ENCODE measurements around the gene VENTX. TPM values are rescaled to one million over a fixed set of nuclear protein-coding genes. Genes with fewer than 3 reads are reported as not detected.

Gene VENTX
- total and polyA plus RNA-seq, 2 donors (not counting 3 experiments of a cell fraction or from before 2014, with no cell fraction given), result not detected

- H3K79me2 ChIP-seq (ENCODE audit: control insufficient read depth, insufficient read depth, low read length), result no peaks in the 10 kb centered on the region
- no peak overlapping the region for H3K27ac ChIP-seq (ENCODE audit: insufficient read depth, low read depth, low read length)
- H3K4me1 ChIP-seq (ENCODE audit: control insufficient read depth, extremely low read depth, insufficient read depth, low read length), result peaks cover 21% of the 10 kb centered on the region
- DNase-seq (ENCODE audit: low read depth, low spot score), result no peak
- H3K27me3 ChIP-seq (ENCODE audit: control insufficient read depth in 2 of 2, insufficient read depth in 2 of 2, low read length in 2 of 2), result no peaks in the 10 kb centered on the region
- dilution Hi-C loops (cut with MboI; ENCODE audit: extremely low pct_ligation_motif_present, low sequenced_read_pairs), result no loop called here
- intact Hi-C loops (cut with micrococcal nuclease), result no loop called here
- no TSS peak for BruUV-seq (replicated peaks)
- no peaks in the 10 kb centered on the region for H3K9me3 ChIP-seq (replicated peaks; ENCODE audit: control insufficient read depth, insufficient read depth, low read length)
- H3K4me3 ChIP-seq (replicated peaks in 1 of 3; ENCODE audit: insufficient read depth in 1 of 3, low read depth in 1 of 3, low read length in 3 of 3), result no peak overlapping the region
- ChIA-PET CTCF (no interaction called here), POLR2A (no interaction called here)
- H4K20me1 ChIP-seq (replicated peaks; ENCODE audit: control insufficient read depth, extremely low read depth, insufficient read depth, low read length), result no peaks in the 10 kb centered on the region
- FAIRE-seq, result no peak
- no peaks in the 10 kb centered on the region for H3K36me3 ChIP-seq (ENCODE audit: control insufficient read depth in 2 of 2, extremely low read depth in 1 of 2, insufficient read depth in 2 of 2, low read length in 2 of 2)
- no peak overlapping the region for H3K4me2 ChIP-seq (ENCODE audit: insufficient read depth, low read length)
- TF ChIP-seq MAX (IDR thresholded peaks at IDR 0.05; ENCODE audit: insufficient read depth, insufficient read length) (no peak), CTCF (IDR thresholded peaks at IDR 0.05; ENCODE audit: extremely low read depth in 1 of 2, insufficient read depth in 1 of 2, low read depth in 1 of 2, low read length in 2 of 2) (no peak), MYC (IDR thresholded peaks at IDR 0.05; ENCODE audit: low read depth, low read length) (no peak), JUN (IDR thresholded peaks at IDR 0.05; ENCODE audit: borderline replicate concordance, insufficient read depth, insufficient read length, low read depth) (no peak), EZH2 (IDR thresholded peaks at IDR 0.05; ENCODE audit: borderline replicate concordance, low read depth, low read length, severe bottlenecking) (no peak), POLR2AphosphoS5 (IDR thresholded peaks at IDR 0.05; ENCODE audit: insufficient read depth, low read depth, low read length) (no peak), GATA2 (IDR thresholded peaks at IDR 0.05; ENCODE audit: insufficient read depth, insufficient read length, low read depth, low read length) (no peak)
- no peak overlapping the region for H3K9ac ChIP-seq (replicated peaks; ENCODE audit: extremely low read depth, insufficient read depth, low read length)
- H2AFZ ChIP-seq (ENCODE audit: low read depth, low read length), result no peak overlapping the region
- no peaks in the 10 kb centered on the region for H3K9me1 ChIP-seq (replicated peaks; ENCODE audit: control insufficient read depth, extremely low read depth, insufficient read depth, low read length)
Observed at GRCh38 chr10:133255323-133255722, 17.7 kb downstream of the VENTX start.

Data from endothelial cell of umbilical vein (primary cell).